ENCODE data around the gene DHX8. TPM values are rescaled to one million over a fixed set of nuclear protein-coding genes. Genes with fewer than 3 reads are reported as not detected.

Gene DHX8
- polyA plus RNA-seq, 1 experiment = 47.3 TPM

DNA sequence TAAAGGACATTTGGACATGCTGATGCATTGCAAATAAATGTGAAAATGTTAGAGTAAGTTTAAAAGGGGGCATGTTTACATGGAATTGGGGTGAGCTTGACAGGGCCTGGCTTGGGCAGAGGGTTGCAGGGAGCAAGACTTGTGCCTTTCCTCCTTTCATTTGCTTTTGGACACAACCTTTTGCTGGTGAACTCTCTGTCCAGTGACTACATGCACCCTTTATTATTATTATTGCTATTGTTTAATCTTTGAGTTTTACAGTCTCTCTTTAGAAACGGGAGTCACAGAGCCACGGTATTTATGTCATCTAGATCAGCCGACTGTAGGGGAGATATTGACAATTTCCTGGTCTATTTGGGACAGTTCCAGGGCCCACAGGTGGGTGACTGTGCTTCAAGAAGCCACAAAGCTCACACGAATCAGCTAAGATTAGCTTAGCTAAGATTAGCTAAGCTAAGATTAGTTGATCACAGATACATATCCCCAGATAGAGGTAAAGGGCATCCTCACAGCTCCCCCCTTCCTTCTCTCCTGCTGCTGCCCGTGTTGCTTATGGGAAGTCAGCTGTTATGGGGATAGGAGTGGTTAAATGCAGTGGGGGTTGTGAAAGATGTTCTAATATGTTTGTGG, 91.2 kb downstream of the DHX8 start:
- Histone ChIP-seq H3K4me3 (ENCODE audit: low read depth, low read length) (no peak overlapping the region), H3K27ac (ENCODE audit: low read depth, low read length) (no peak overlapping the region), H3K9me3 (ENCODE audit: control insufficient read depth, insufficient read depth, low read length) (no peaks in the 10 kb centered on the region), H3K27me3 (ENCODE audit: control insufficient read depth, insufficient read depth, low read length) (no peaks in the 10 kb centered on the region)
- POLR2A ChIA-PET = interaction anchor here (2.3 kb wide), 1 partner anchor 99 kb away, joined by 10 read pairs; no protein-coding TSS in a partner anchor
- TF ChIP-seq, protein P1, sequence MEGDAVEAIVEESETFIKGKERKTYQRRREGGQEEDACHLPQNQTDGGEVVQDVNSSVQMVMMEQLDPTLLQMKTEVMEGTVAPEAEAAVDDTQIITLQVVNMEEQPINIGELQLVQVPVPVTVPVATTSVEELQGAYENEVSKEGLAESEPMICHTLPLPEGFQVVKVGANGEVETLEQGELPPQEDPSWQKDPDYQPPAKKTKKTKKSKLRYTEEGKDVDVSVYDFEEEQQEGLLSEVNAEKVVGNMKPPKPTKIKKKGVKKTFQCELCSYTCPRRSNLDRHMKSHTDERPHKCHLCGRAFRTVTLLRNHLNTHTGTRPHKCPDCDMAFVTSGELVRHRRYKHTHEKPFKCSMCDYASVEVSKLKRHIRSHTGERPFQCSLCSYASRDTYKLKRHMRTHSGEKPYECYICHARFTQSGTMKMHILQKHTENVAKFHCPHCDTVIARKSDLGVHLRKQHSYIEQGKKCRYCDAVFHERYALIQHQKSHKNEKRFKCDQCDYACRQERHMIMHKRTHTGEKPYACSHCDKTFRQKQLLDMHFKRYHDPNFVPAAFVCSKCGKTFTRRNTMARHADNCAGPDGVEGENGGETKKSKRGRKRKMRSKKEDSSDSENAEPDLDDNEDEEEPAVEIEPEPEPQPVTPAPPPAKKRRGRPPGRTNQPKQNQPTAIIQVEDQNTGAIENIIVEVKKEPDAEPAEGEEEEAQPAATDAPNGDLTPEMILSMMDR (IDR thresholded peaks at IDR 0.05; ENCODE audit: low read depth, low read length) = no peak
- CTCF ChIA-PET = interaction anchor here (1.1 to 3.2 kb wide), 4 partner anchors 49 to 191 kb away, joined by 3 to 21 read pairs (median 10); no protein-coding TSS in a partner anchor
- no peak for DNase-seq (ENCODE audit: low read depth, low spot score)

Small RNA genes within 50 kb of the gene (small RNA-seq; reads per million reads assigned to genes)
- not detected for gene RNU6-406P (ENCODE audit: insufficient read length, low read depth)
- not detected for gene RNU6-971P (ENCODE audit: insufficient read length, low read depth)

Other genes starting within 250 kb of the DHX8 start
- not detected in 2 replicates for gene RNU2-1, start 250.0 kb upstream of the DHX8 start, polyA plus RNA-seq (2011; rRNA removed)
- gene ARL4D, start 85.0 kb upstream of the DHX8 start, polyA plus RNA-seq (2011; rRNA removed) = 15.0 and 16.5 TPM in 2 replicates
- gene ETV4, start 62.4 kb downstream of the DHX8 start, polyA plus RNA-seq (2011; rRNA removed) = 6.7 and 8.0 TPM in 2 replicates
- gene MEOX1, start 177.9 kb downstream of the DHX8 start, polyA plus RNA-seq (2011; rRNA removed) = 0.05 and 0.07 TPM in 2 replicates

Measured in AG04450 (cell line).